Neural cell (in vitro differentiated cells): Measurements from ENCODE around the gene CIBAR2. TPM values are rescaled to one million over a fixed set of nuclear protein-coding genes. Genes with fewer than 3 reads are reported as not detected.

Source experiments
- H2AFZ ChIP-seq: fragments of 200-600, 300-800 bp; sonication (generic), shearing (Covaris generic); 2 replicates; pipeline ENCODE4 v1.6.0; 2014; ENCODE audit warnings: low read depth, mild to moderate bottlenecking, antibody characterized with exemption, low read length, moderate library complexity
- H3F3A ChIP-seq: fragments of 200-600 bp; shearing (Covaris generic); 2 replicates; pipeline ENCODE4 v1.6.1; 2016; ENCODE audit warnings: mild to moderate bottlenecking, moderate library complexity, mixed read lengths, antibody characterized with exemption, low read length; ENCODE audit not compliant: insufficient read depth, poor library complexity, severe bottlenecking
- H3K27ac ChIP-seq: fragments of 200-600, 300-800 bp; sonication (generic), shearing (Covaris generic); 2 replicates; pipeline ENCODE4 v1.5.1; 2014; ENCODE audit warnings: mild to moderate bottlenecking, low read length, moderate library complexity
- H3K27me3 ChIP-seq: fragments of 300-800, 200-600 bp; sonication (generic), shearing (Covaris generic); 2 replicates; pipeline ENCODE4 v1.6.0; 2014; ENCODE audit warnings: mild to moderate bottlenecking, low read depth, low read length, moderate library complexity; ENCODE audit not compliant: insufficient read depth
- H3K36me3 ChIP-seq: fragments of 300-800, 200-600 bp; sonication (generic), shearing (Covaris generic); 2 replicates; pipeline ENCODE4 v1.5.1; 2014; ENCODE audit warnings: mild to moderate bottlenecking, antibody characterized with exemption, low read length, moderate library complexity; ENCODE audit not compliant: insufficient read depth
- H3K4me2 ChIP-seq: fragments of 300-800, 200-600 bp; sonication (generic), shearing (Covaris generic); 2 replicates; pipeline ENCODE4 v1.6.0; 2014; ENCODE audit warnings: mild to moderate bottlenecking, low read length
- H3K4me3 ChIP-seq: fragments of 300-800, 200-600 bp; sonication (generic), shearing (Covaris generic); 2 replicates; pipeline ENCODE4 v1.5.1; 2014; ENCODE audit warnings: mild to moderate bottlenecking, low read length, moderate library complexity
- H3K79me2 ChIP-seq: fragments of 200-600 bp; shearing (Covaris generic); replicated peaks from 2 replicates; pipeline ENCODE4 v1.6.0; 2014; ENCODE audit warnings: mild to moderate bottlenecking, low read length, moderate library complexity; ENCODE audit not compliant: insufficient read depth
- H3K9ac ChIP-seq: fragments of 300-800, 200-600 bp; sonication (generic), shearing (Covaris generic); 2 replicates; pipeline ENCODE4 v1.6.1; 2016; ENCODE audit warnings: mild to moderate bottlenecking, low read length, mixed read lengths
- H3K9me2 ChIP-seq: fragments of 200-600 bp; shearing (Covaris generic); 2 replicates; pipeline ENCODE4 v1.6.1; 2016; ENCODE audit warnings: mild to moderate bottlenecking, low read length, mixed read lengths; ENCODE audit not compliant: insufficient read depth
- H3K9me3 ChIP-seq: fragments of 200-600, 300-800 bp; sonication (generic), shearing (Covaris generic); 2 replicates; pipeline ENCODE4 v1.6.1; 2016; ENCODE audit warnings: mild to moderate bottlenecking, mixed run types, low read length, moderate library complexity, mixed read lengths
- H4K20me1 ChIP-seq: fragments of 200-600 bp; shearing (Covaris generic); 2 replicates; pipeline ENCODE4 v1.6.1; 2016; ENCODE audit warnings: mild to moderate bottlenecking, mixed run types; ENCODE audit not compliant: insufficient read depth
- EP300 ChIP-seq: fragments of 450-650 bp; conservative IDR thresholded peaks from 2 replicates; pipeline ENCODE4 v1.6.1; 2014; ENCODE audit warnings: antibody characterized with exemption, mild to moderate bottlenecking, moderate library complexity; ENCODE audit not compliant: poor library complexity, severe bottlenecking
- EZH2 ChIP-seq: fragments of 200-600, 300-800 bp; shearing (Covaris generic), sonication (generic); IDR thresholded peaks from 2 replicates; pipeline ENCODE4 v1.6.1; 2014; ENCODE audit warnings: antibody characterized with exemption, low read length, borderline replicate concordance, mild to moderate bottlenecking; ENCODE audit not compliant: insufficient read depth, poor library complexity, severe bottlenecking
- MXI1 ChIP-seq: fragments of 450-650 bp; conservative IDR thresholded peaks from 2 replicates; pipeline ENCODE4 v1.6.1; 2014; ENCODE audit warnings: antibody characterized with exemption, mild to moderate bottlenecking; ENCODE audit not compliant: poor library complexity, severe bottlenecking
- POLR2AphosphoS5 ChIP-seq: IDR thresholded peaks from 2 replicates; pipeline ENCODE4 v1.6.1; 2012
- RAD21 ChIP-seq: fragments of 450-650 bp; conservative IDR thresholded peaks from 2 replicates; pipeline ENCODE4 v1.6.1; 2014; ENCODE audit warnings: antibody characterized with exemption, mild to moderate bottlenecking, moderate library complexity
- SMC3 ChIP-seq: fragments of 450-650 bp; conservative IDR thresholded peaks from 2 replicates; pipeline ENCODE4 v1.6.1; 2014; ENCODE audit warnings: antibody characterized with exemption, mild to moderate bottlenecking, moderate library complexity; ENCODE audit not compliant: poor library complexity
- TAF1 ChIP-seq: IDR thresholded peaks from 2 replicates; pipeline ENCODE4 v1.6.1; 2012; ENCODE audit warnings: low read depth
- polyA plus RNA-seq: library from polyadenylated mRNA; depleted of rRNA; stranded (reverse); fragments of >200 nt; gene quantifications from 2 replicates; pipeline ENCODE4 v1.2.3, GENCODE V29; 2014
- TF ChIP-seq, protein P1 (sequence below): IDR thresholded peaks from 2 replicates; pipeline ENCODE4 v1.6.1; 2012; ENCODE audit warnings: borderline replicate concordance
- TF ChIP-seq, protein P2 (sequence below): fragments of 450-650 bp; IDR thresholded peaks from 2 replicates; pipeline ENCODE4 v1.5.1; 2014; ENCODE audit warnings: antibody characterized with exemption, mild to moderate bottlenecking, moderate library complexity; ENCODE audit not compliant: poor library complexity, severe bottlenecking

CIBAR2 gene
- polyA plus RNA-seq, 1 donor from 2014 or later, result not detected

DNA sequence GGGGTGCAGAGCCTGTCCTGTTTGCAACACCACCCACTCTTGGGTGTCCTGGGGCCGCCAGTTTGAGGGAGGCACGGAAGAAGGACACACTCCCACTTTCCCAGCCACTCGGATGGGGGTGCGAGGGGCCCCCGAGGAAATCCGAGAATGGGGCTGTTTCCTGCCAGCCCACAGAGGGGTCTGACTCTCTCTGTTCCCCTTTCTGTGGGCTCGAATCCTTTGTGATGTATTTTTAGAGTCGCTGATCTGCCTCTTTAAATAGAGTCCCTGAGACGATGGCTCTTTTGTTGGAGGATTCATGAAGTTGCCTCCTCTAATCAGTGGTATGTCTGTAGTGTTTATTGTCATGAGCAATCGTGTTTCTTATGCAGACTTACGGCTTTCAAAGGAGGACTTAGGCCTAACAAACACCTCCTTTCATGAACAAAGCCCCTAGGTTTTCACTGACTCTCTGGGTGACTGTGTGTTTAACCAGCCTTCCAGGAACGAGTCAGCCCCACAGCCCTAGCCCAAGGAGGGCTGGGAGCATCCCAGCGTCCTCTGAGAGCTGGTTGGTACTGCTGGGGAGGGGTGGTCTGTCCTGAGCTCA is 29.1 kb downstream of the CIBAR2 start:
- peaks cover 4% of the 10 kb centered on the region for H3K36me3 ChIP-seq
- peak overlapping the region; percentile 10 for H3K9ac ChIP-seq
- H3K4me2 ChIP-seq, result no peak overlapping the region
- no peaks in the 10 kb centered on the region for H3F3A ChIP-seq
- H3K27me3 ChIP-seq, result no peaks in the 10 kb centered on the region
- no peak overlapping the region for H2AFZ ChIP-seq
- no peak for TF ChIP-seq EP300
- no peak for TF ChIP-seq TAF1
- TF ChIP-seq, protein P1, sequence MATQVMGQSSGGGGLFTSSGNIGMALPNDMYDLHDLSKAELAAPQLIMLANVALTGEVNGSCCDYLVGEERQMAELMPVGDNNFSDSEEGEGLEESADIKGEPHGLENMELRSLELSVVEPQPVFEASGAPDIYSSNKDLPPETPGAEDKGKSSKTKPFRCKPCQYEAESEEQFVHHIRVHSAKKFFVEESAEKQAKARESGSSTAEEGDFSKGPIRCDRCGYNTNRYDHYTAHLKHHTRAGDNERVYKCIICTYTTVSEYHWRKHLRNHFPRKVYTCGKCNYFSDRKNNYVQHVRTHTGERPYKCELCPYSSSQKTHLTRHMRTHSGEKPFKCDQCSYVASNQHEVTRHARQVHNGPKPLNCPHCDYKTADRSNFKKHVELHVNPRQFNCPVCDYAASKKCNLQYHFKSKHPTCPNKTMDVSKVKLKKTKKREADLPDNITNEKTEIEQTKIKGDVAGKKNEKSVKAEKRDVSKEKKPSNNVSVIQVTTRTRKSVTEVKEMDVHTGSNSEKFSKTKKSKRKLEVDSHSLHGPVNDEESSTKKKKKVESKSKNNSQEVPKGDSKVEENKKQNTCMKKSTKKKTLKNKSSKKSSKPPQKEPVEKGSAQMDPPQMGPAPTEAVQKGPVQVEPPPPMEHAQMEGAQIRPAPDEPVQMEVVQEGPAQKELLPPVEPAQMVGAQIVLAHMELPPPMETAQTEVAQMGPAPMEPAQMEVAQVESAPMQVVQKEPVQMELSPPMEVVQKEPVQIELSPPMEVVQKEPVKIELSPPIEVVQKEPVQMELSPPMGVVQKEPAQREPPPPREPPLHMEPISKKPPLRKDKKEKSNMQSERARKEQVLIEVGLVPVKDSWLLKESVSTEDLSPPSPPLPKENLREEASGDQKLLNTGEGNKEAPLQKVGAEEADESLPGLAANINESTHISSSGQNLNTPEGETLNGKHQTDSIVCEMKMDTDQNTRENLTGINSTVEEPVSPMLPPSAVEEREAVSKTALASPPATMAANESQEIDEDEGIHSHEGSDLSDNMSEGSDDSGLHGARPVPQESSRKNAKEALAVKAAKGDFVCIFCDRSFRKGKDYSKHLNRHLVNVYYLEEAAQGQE, result no peak
- no peak for TF ChIP-seq EZH2
- TF ChIP-seq, protein P2, sequence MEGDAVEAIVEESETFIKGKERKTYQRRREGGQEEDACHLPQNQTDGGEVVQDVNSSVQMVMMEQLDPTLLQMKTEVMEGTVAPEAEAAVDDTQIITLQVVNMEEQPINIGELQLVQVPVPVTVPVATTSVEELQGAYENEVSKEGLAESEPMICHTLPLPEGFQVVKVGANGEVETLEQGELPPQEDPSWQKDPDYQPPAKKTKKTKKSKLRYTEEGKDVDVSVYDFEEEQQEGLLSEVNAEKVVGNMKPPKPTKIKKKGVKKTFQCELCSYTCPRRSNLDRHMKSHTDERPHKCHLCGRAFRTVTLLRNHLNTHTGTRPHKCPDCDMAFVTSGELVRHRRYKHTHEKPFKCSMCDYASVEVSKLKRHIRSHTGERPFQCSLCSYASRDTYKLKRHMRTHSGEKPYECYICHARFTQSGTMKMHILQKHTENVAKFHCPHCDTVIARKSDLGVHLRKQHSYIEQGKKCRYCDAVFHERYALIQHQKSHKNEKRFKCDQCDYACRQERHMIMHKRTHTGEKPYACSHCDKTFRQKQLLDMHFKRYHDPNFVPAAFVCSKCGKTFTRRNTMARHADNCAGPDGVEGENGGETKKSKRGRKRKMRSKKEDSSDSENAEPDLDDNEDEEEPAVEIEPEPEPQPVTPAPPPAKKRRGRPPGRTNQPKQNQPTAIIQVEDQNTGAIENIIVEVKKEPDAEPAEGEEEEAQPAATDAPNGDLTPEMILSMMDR, result no peak
- TF ChIP-seq POLR2AphosphoS5, result no peak
- H3K4me3 ChIP-seq, result no peak overlapping the region
- H3K9me2 ChIP-seq, result no peaks in the 10 kb centered on the region
- H4K20me1 ChIP-seq, result no peaks in the 10 kb centered on the region
- H3K27ac ChIP-seq, result no peak overlapping the region
- no peaks in the 10 kb centered on the region for H3K79me2 ChIP-seq
- H3K9me3 ChIP-seq, result no peaks in the 10 kb centered on the region

DNA sequence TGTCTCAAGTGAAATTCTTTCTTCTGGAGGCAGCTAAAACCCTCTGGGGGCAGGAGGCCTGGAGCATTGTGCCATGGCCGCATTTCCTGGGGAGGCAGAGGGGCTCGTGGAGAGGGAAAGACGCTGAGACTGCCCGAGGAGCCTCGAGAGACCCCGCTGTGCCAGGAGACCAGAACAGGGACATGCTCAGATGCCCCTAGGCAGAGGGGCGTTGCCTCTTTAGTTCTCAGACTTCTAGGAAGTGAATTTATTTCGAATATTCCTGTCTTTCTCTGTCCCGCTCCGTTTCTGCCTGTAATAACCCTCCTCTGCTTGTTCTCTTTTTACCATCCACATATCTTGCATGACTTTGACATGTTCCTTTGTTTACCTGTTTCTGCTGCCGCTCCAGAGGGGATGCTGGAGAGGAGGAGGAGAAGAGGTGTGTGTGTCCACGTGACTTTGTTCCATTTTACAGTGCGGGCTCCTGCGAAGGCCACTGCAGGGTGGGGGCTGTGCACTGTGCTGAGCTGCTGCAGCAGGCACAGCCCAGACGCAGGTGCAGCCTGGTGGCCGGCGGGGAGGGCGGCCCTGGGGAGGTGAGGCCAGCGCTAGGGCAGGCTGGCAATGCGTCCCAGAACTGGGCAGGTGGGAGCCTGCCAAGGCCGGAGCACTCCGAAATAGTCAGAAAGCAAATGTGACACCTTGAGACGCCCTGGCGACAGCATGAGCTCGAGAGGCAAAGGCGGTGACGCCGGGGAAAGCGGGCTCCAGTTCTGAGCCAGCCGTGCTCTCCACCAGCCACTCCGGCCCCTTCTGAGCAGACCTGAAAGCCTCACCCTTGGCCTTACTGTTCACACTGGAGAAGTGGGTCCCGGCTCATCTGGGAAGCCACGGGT is 29.9 kb downstream of the CIBAR2 start:
- peak overlapping the region; percentile 10 for H3K9ac ChIP-seq
- peak overlapping the region; percentile 6 for H3K4me3 ChIP-seq
- H3K27ac ChIP-seq, result no peak overlapping the region
- H3K9me3 ChIP-seq, result no peaks in the 10 kb centered on the region
- no peaks in the 10 kb centered on the region for H3K79me2 ChIP-seq
- H3K9me2 ChIP-seq, result no peaks in the 10 kb centered on the region
- H3K4me2 ChIP-seq, result no peak overlapping the region
- TF ChIP-seq SMC3, result no peak
- TF ChIP-seq RAD21, result no peak
- no peak for TF ChIP-seq EZH2
- TF ChIP-seq MXI1, result peak; percentile 21
- H3K27me3 ChIP-seq, result no peaks in the 10 kb centered on the region
- H4K20me1 ChIP-seq, result no peaks in the 10 kb centered on the region
- H2AFZ ChIP-seq, result no peak overlapping the region
- no peaks in the 10 kb centered on the region for H3F3A ChIP-seq
- H3K36me3 ChIP-seq, result peaks cover 4% of the 10 kb centered on the region
